ENCODE data around the gene SVIL. TPM values are rescaled to one million over a fixed set of nuclear protein-coding genes. Genes with fewer than 3 reads are reported as not detected.
"Not testable (repeated sequence)": the region's sequence is repeated elsewhere in the genome, so short reads cannot be mapped to it uniquely, and the experiment has no call there.

The SVIL gene
- total and polyA plus RNA-seq, 4 donors: 3.1 to 26.0 (median 9.4) TPM

DNA sequence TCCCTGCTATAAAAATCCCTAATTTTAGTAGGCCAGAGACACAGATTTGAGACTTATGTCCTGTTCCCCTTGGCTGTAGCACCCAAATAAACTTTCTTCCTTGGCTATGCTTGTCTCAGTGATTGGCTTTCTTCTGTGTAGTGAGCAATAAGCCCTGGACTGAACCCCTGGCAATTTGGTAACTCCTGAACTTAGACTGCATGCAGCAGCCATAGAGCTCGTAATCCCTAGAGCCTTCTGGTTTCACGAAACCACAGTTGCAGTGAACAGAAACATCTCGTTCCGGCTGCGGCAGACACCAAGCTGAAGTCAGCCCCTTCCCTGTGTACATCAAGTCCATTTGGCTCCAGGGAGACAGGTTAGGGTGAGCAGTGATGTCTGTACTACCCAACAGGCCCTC lies 173.7 kb downstream of the SVIL start:
- WGBS: 78% methylated on average over 5 of the region's 5 CpGs
- TF ChIP-seq NR2F2 (IDR thresholded peaks at IDR 0.05): no peak
- TF ChIP-seq TAF1 (conservative IDR thresholded peaks at IDR 0.05): no peak
- no peak for TF ChIP-seq RAD21 (IDR thresholded peaks at IDR 0.05)
- no peak for TF ChIP-seq FOXA1 (IDR thresholded peaks at IDR 0.05)
- TF ChIP-seq, protein P1, sequence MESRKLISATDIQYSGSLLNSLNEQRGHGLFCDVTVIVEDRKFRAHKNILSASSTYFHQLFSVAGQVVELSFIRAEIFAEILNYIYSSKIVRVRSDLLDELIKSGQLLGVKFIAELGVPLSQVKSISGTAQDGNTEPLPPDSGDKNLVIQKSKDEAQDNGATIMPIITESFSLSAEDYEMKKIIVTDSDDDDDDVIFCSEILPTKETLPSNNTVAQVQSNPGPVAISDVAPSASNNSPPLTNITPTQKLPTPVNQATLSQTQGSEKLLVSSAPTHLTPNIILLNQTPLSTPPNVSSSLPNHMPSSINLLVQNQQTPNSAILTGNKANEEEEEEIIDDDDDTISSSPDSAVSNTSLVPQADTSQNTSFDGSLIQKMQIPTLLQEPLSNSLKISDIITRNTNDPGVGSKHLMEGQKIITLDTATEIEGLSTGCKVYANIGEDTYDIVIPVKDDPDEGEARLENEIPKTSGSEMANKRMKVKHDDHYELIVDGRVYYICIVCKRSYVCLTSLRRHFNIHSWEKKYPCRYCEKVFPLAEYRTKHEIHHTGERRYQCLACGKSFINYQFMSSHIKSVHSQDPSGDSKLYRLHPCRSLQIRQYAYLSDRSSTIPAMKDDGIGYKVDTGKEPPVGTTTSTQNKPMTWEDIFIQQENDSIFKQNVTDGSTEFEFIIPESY (IDR thresholded peaks at IDR 0.05): no peak
- no peak for TF ChIP-seq YY1 (IDR thresholded peaks at IDR 0.05)
- no peak for TF ChIP-seq RXRA (IDR thresholded peaks at IDR 0.05)
- TF ChIP-seq FOXA2 (IDR thresholded peaks at IDR 0.05): no peak
- no peaks in the 10 kb centered on the region for H3K27me3 ChIP-seq (ENCODE audit: control insufficient read depth in 4 of 4, insufficient read depth in 4 of 4, low read length in 3 of 4)
- H3K27ac ChIP-seq (ENCODE audit: low read depth in 1 of 2, low read length in 2 of 2): no peak overlapping the region
- H3K36me3 ChIP-seq (ENCODE audit: control insufficient read depth in 4 of 4, insufficient read depth in 3 of 4, low read depth in 1 of 4, low read length in 3 of 4): peaks cover 8 to 41% (median 29%) of the 10 kb centered on the region in 4 donors
- no peak overlapping the region for H3K4me3 ChIP-seq (ENCODE audit: low read depth in 1 of 3, low read length in 3 of 3)
- H3K4me1 ChIP-seq (ENCODE audit: control insufficient read depth in 4 of 4, insufficient read depth in 4 of 4, low read length in 3 of 4): no peaks in the 10 kb centered on the region
- no peaks in the 10 kb centered on the region for H3K9me3 ChIP-seq (ENCODE audit: control insufficient read depth in 4 of 4, low read length in 3 of 4)
- DNase-seq (ENCODE audit: low spot score): no peak
- H3K9ac ChIP-seq (ENCODE audit: low read depth in 1 of 2, low read length in 2 of 2): no peak overlapping the region

DNA sequence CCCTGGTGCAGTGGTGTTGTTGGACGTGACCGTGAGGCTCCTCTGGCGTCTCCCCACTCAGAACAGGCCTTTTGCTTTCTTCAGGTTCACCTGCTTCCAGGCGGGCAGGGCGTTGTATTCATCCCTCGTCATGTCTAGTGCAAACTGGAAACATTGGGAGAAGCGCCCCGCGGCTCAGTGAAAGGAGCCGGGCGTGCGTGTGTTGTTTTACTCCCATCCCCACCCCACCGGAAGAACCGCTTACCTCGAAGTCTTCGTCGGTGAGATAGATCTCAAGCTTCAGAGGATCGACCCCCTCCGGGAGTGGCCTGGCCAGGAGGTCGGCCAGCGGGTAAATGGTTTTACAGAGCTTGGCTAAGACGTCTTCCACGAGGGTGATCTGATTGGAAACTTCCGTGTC lies 176.6 kb downstream of the SVIL start:
- H3K27ac ChIP-seq (ENCODE audit: low read depth in 1 of 2, low read length in 2 of 2); H3K9ac ChIP-seq (ENCODE audit: low read depth in 1 of 2, low read length in 2 of 2); H3K4me1 ChIP-seq (ENCODE audit: control insufficient read depth in 4 of 4, insufficient read depth in 4 of 4, low read length in 3 of 4); H3K27me3 ChIP-seq (ENCODE audit: control insufficient read depth in 4 of 4, insufficient read depth in 4 of 4, low read length in 3 of 4); H3K4me3 ChIP-seq (ENCODE audit: low read depth in 1 of 3, low read length in 3 of 3); DNase-seq (ENCODE audit: low spot score); H3K9me3 ChIP-seq (ENCODE audit: control insufficient read depth in 4 of 4, low read length in 3 of 4): not testable (repeated sequence)
- H3K36me3 ChIP-seq (ENCODE audit: control insufficient read depth in 4 of 4, insufficient read depth in 3 of 4, low read depth in 1 of 4, low read length in 3 of 4): peaks cover 6 to 26% (median 15%) of the 10 kb centered on the region in 4 donors
- WGBS: 90% methylated on average over 24 of the region's 24 CpGs

DNA sequence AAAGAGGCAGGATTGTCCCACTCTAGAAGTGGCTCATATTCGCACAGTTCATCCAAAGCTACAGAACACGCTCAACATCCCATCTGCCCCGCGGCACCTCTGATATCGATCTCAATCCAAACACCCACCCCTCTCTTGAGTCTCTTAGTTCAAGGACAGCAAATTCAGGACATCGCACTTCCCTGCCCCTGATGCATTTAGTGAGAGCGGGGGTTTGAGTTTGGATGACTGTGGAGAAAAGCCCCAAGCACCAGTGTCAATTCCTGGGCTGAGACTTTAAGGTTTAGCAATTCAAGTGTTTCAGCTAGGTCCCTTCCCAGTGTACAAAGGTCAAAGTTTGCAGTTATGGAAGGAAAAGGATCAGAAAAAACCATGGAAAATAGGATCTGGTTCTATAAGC lies 179.7 kb downstream of the SVIL start:
- Histone ChIP-seq H3K9ac (ENCODE audit: low read depth in 1 of 2, low read length in 2 of 2) (no peak overlapping the region), H3K27me3 (ENCODE audit: control insufficient read depth in 4 of 4, insufficient read depth in 4 of 4, low read length in 3 of 4) (no peaks in the 10 kb centered on the region), H3K4me1 (ENCODE audit: control insufficient read depth in 4 of 4, insufficient read depth in 4 of 4, low read length in 3 of 4) (peaks cover 0 to 6% (median 2%) of the 10 kb centered on the region in 4 donors), H3K4me3 (ENCODE audit: low read depth in 1 of 3, low read length in 3 of 3) (no peak overlapping the region), H3K9me3 (ENCODE audit: control insufficient read depth in 4 of 4, low read length in 3 of 4) (no peaks in the 10 kb centered on the region), H3K36me3 (ENCODE audit: control insufficient read depth in 4 of 4, insufficient read depth in 3 of 4, low read depth in 1 of 4, low read length in 3 of 4) (peaks cover 0 to 12% (median 4%) of the 10 kb centered on the region in 4 donors), H3K27ac (ENCODE audit: low read depth in 1 of 2, low read length in 2 of 2) (no peak overlapping the region)
- TF ChIP-seq HNF4A (conservative IDR thresholded peaks at IDR 0.05): peak; percentile 17 to 52
- no peak for TF ChIP-seq GABPA (IDR thresholded peaks at IDR 0.05 in 1 of 2, conservative IDR thresholded peaks at IDR 0.05 in 1 of 2)
- TF ChIP-seq, protein P2, sequence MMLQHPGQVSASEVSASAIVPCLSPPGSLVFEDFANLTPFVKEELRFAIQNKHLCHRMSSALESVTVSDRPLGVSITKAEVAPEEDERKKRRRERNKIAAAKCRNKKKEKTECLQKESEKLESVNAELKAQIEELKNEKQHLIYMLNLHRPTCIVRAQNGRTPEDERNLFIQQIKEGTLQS (IDR thresholded peaks at IDR 0.05): no peak
- DNase-seq (ENCODE audit: low spot score): no peak
- 59% methylated on average over 7 of the region's 7 CpGs for whole genome bisulfite sequencing

DNA sequence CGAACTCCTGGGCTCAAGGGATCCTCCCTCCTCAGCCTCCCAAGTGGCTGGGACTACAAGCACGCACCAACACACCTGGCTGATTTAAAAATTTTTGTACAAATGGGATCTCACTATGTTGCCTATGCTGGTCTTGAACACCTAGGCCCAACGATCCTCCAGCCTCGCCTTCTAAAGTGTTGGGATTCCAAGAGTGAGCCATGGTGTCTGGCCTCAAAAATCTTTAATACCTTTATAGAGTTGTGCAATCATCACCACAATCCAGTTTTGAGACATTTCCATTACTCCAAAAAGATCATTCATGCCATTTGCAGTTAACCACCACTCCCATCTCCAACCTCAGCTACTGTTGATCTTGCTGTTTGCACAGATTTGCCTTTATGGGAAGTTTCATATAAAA lies 180.5 kb downstream of the SVIL start:
- no peak for DNase-seq (ENCODE audit: low spot score)
- Histone ChIP-seq H3K4me1 (ENCODE audit: control insufficient read depth in 4 of 4, insufficient read depth in 4 of 4, low read length in 3 of 4) (peaks cover 0 to 6% (median 2%) of the 10 kb centered on the region in 4 donors), H3K9ac (ENCODE audit: low read depth in 1 of 2, low read length in 2 of 2) (no peak overlapping the region), H3K27me3 (ENCODE audit: control insufficient read depth in 4 of 4, insufficient read depth in 4 of 4, low read length in 3 of 4) (no peaks in the 10 kb centered on the region), H3K4me3 (ENCODE audit: low read depth in 1 of 3, low read length in 3 of 3) (no peak overlapping the region), H3K9me3 (ENCODE audit: control insufficient read depth in 4 of 4, low read length in 3 of 4) (no peaks in the 10 kb centered on the region), H3K36me3 (ENCODE audit: control insufficient read depth in 4 of 4, insufficient read depth in 3 of 4, low read depth in 1 of 4, low read length in 3 of 4) (peaks cover 0 to 6% (median 4%) of the 10 kb centered on the region in 4 donors), H3K27ac (ENCODE audit: low read depth in 1 of 2, low read length in 2 of 2) (no peak overlapping the region)
- TF ChIP-seq, protein P1 (IDR thresholded peaks at IDR 0.05): no peak
- TF ChIP-seq HNF4A (conservative IDR thresholded peaks at IDR 0.05) (no peak), FOXA1 (IDR thresholded peaks at IDR 0.05) (no peak), TAF1 (conservative IDR thresholded peaks at IDR 0.05) (no peak)
- 72% methylated on average over 4 of the region's 4 CpGs for WGBS
